MV-4-11 (cell line): ENCODE measurements around the gene CXXC5.

Experiments
- DNase-seq: peaks from one replicate; lab custom pipeline; 2025; lab: John Stamatoyannopoulos, UW

CXXC5 gene

GRCh38 chr5:139638736-139639618, 9.2 kb upstream of the CXXC5 start:
- DNase-seq = no peak

GRCh38 chr5:139639619-139640380, 8.3 kb upstream of the CXXC5 start:
- DNase-seq = peak; percentile 52

- DNase-seq = no peak
Observed at GRCh38 chr5:139640421-139641115, 7.6 kb upstream of the CXXC5 start.

GRCh38 chr5:139641116-139642080, 6.8 kb upstream of the CXXC5 start:
- DNase-seq = no peak

GRCh38 chr5:139642213-139642612, 5.9 kb upstream of the CXXC5 start:
- no peak for DNase-seq

- DNase-seq = no peak
Observed at GRCh38 chr5:139642891-139643871, 5.0 kb upstream of the CXXC5 start.

GRCh38 chr5:139644001-139644456, 4.1 kb upstream of the CXXC5 start:
- DNase-seq = no peak

- peak; percentile 26 for DNase-seq
Observed at GRCh38 chr5:139644646-139645429, 3.3 kb upstream of the CXXC5 start.

GRCh38 chr5:139645430-139645871, 2.7 kb upstream of the CXXC5 start:
- DNase-seq = no peak

GRCh38 chr5:139646111-139646510, 2.0 kb upstream of the CXXC5 start:
- DNase-seq = no peak

- peak; percentile 86 for DNase-seq
Observed at GRCh38 chr5:139646912-139647505, 1.1 kb upstream of the CXXC5 start.

GRCh38 chr5:139647506-139648204, 494 bp upstream of the CXXC5 start:
- peak; percentile 29 for DNase-seq

GRCh38 chr5:139649082-139649991, 1.2 kb downstream of the CXXC5 start:
- DNase-seq = peak; percentile 38

- peak; percentile 12 for DNase-seq
Observed at GRCh38 chr5:139650031-139650688, 2.0 kb downstream of the CXXC5 start.

- peak; percentile 12 for DNase-seq
Observed at GRCh38 chr5:139650689-139651042, 2.5 kb downstream of the CXXC5 start.

GRCh38 chr5:139651043-139651834, 3.1 kb downstream of the CXXC5 start:
- DNase-seq = no peak
